K562 (cell line): Measurements from ENCODE around the gene KCNA1. TPM values are rescaled to one million over a fixed set of nuclear protein-coding genes. Genes with fewer than 3 reads are reported as not detected.

Source experiments
- ARHGAP35 ChIP-seq: fragments of 450-650 bp; IDR thresholded peaks from 2 replicates; pipeline ENCODE4 v1.6.1; 2018; ENCODE audit not compliant: partially characterized antibody
- C11orf30 ChIP-seq: fragments of 450-650 bp; IDR thresholded peaks from 2 replicates; pipeline ENCODE4 v1.6.1; 2016; ENCODE audit warnings: low read depth, mild to moderate bottlenecking
- DNMT1 ChIP-seq: fragments of 450-650 bp; IDR thresholded peaks from 2 replicates; pipeline ENCODE4 v1.6.1; 2016; ENCODE audit warnings: antibody characterized with exemption, mild to moderate bottlenecking
- FOXA1 ChIP-seq: fragments of 450-650 bp; IDR thresholded peaks from 2 replicates; pipeline ENCODE4 v1.6.1; 2016; ENCODE audit warnings: mild to moderate bottlenecking, borderline replicate concordance
- HDAC6 ChIP-seq: IDR thresholded peaks from 2 replicates; pipeline ENCODE4 v1.6.1; 2012; ENCODE audit warnings: low read depth, mild to moderate bottlenecking, control low read depth, inconsistent platforms, low read length, moderate library complexity
- PHF8 ChIP-seq: fragments of 200-600 bp; sonication (generic); IDR thresholded peaks from 2 replicates; pipeline ENCODE4 v1.6.1; 2012; ENCODE audit warnings: mixed run types, mild to moderate bottlenecking, inconsistent platforms, low read length, moderate library complexity, borderline replicate concordance
- RFX7 ChIP-seq: fragments of 250-450 bp; sonication (Bioruptor Pico); IDR thresholded peaks from 2 replicates; pipeline ENCODE4 v1.5.1; 2021; ENCODE audit warnings: mild to moderate bottlenecking
- THAP7 ChIP-seq: fragments of 250-450 bp; sonication (Bioruptor Pico); IDR thresholded peaks from 2 replicates; pipeline ENCODE4 v1.5.0; 2021
- ZNF239 ChIP-seq: fragments of 250-450 bp; sonication (Bioruptor Pico); IDR thresholded peaks from 2 replicates; pipeline ENCODE4 v1.4.0; 2020; ENCODE audit warnings: mild to moderate bottlenecking
- polyA plus RNA-seq, 8 experiments: library from polyadenylated mRNA; depleted of rRNA in 4 of 8; stranded (reverse) in 5 of 8; unstranded in 3 of 8; fragments of >200 nt; fragmentation: Nextera tagmentation in 2 of 8; fragmentation: Illumina TruSeq in 1 of 8; extraction: Ambion mirVana in 2 of 8; extraction: Trizol in 1 of 8; gene quantifications; 2 replicates each; pipeline versions ENCODE4 v1.2.1 to v1.2.3, GENCODE V29; 2011 to 2014; ENCODE audit warnings: inconsistent platforms in 1 of 8, missing spikeins in 1 of 8
- total RNA-seq, 7 experiments: library from RNA; depleted of rRNA in 6 of 7; stranded (reverse); fragments of >200 nt in 6 of 7; fragmentation: Illumina TruSeq in 2 of 7; extraction: Trizol in 2 of 7; gene quantifications; 2 replicates each; pipeline versions ENCODE4 v1.2.1 to v1.2.3, GENCODE V29; 2011 to 2021; ENCODE audit warnings: low replicate concordance in 1 of 7
- TF ChIP-seq, protein P1 (sequence below): sonication (generic); formaldehyde crosslinking; IDR thresholded peaks from 2 replicates; pipeline ENCODE4 v1.8.0; 2023; ENCODE audit warnings: missing genetic modification reagents, mild to moderate bottlenecking, borderline replicate concordance
- TF ChIP-seq, protein P2 (sequence below): fragments of 250-450 bp; sonication (Bioruptor Pico); IDR thresholded peaks from 2 replicates; pipeline ENCODE4 v1.5.0; 2022; ENCODE audit warnings: mild to moderate bottlenecking

Gene KCNA1
- total and polyA plus RNA-seq, 9 of the 15 experiments (the other 6 are each of a cell fraction or from before 2014, with no cell fraction given) = not detected

DNA sequence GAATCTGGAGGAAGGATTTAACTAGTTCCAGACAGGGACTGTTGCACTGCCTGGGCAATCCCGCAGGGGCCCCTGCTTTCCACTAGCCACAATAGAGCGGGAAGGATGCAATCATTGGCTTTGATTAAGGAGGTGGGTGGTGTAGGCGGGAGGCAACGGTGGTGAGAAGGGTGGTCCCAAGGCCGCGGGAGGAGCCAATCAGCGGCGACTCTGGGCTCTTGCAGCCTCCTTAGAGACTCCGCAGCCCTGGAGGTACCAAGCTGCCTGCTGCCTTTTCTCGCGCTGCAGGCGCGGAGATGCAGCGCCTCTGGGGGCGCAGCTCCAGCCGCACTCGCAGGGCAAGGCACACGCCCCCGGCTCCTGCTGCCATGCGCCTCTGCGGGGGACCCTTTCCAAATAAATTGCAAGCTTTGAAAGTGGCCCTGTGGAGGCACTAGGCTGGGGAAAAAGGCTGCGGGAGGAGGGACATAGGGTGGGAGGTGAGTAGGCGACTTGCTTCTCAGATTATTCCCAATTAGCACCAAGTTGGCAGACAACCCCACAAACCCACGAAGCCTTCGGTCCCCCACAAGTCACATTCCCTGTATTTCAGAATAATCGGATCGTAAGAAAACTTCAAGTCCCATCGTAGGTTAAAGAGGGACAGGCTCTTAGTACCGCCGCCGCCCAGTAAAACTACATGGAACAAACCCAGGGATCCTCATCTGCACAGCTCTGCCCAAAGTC is 858 bp upstream of the KCNA1 start (continued):
- TF ChIP-seq, protein P1, sequence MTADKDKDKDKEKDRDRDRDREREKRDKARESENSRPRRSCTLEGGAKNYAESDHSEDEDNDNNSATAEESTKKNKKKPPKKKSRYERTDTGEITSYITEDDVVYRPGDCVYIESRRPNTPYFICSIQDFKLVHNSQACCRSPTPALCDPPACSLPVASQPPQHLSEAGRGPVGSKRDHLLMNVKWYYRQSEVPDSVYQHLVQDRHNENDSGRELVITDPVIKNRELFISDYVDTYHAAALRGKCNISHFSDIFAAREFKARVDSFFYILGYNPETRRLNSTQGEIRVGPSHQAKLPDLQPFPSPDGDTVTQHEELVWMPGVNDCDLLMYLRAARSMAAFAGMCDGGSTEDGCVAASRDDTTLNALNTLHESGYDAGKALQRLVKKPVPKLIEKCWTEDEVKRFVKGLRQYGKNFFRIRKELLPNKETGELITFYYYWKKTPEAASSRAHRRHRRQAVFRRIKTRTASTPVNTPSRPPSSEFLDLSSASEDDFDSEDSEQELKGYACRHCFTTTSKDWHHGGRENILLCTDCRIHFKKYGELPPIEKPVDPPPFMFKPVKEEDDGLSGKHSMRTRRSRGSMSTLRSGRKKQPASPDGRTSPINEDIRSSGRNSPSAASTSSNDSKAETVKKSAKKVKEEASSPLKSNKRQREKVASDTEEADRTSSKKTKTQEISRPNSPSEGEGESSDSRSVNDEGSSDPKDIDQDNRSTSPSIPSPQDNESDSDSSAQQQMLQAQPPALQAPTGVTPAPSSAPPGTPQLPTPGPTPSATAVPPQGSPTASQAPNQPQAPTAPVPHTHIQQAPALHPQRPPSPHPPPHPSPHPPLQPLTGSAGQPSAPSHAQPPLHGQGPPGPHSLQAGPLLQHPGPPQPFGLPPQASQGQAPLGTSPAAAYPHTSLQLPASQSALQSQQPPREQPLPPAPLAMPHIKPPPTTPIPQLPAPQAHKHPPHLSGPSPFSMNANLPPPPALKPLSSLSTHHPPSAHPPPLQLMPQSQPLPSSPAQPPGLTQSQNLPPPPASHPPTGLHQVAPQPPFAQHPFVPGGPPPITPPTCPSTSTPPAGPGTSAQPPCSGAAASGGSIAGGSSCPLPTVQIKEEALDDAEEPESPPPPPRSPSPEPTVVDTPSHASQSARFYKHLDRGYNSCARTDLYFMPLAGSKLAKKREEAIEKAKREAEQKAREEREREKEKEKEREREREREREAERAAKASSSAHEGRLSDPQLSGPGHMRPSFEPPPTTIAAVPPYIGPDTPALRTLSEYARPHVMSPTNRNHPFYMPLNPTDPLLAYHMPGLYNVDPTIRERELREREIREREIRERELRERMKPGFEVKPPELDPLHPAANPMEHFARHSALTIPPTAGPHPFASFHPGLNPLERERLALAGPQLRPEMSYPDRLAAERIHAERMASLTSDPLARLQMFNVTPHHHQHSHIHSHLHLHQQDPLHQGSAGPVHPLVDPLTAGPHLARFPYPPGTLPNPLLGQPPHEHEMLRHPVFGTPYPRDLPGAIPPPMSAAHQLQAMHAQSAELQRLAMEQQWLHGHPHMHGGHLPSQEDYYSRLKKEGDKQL (CRISPR knock-in tag) = no peak
- no peak for TF ChIP-seq FOXA1
- TF ChIP-seq DNMT1 = no peak
- no peak for TF ChIP-seq ZNF239
- no peak for TF ChIP-seq C11orf30
- TF ChIP-seq THAP7 (CRISPR knock-in tag) = no peak
- TF ChIP-seq PHF8 = no peak
- TF ChIP-seq, protein P2, sequence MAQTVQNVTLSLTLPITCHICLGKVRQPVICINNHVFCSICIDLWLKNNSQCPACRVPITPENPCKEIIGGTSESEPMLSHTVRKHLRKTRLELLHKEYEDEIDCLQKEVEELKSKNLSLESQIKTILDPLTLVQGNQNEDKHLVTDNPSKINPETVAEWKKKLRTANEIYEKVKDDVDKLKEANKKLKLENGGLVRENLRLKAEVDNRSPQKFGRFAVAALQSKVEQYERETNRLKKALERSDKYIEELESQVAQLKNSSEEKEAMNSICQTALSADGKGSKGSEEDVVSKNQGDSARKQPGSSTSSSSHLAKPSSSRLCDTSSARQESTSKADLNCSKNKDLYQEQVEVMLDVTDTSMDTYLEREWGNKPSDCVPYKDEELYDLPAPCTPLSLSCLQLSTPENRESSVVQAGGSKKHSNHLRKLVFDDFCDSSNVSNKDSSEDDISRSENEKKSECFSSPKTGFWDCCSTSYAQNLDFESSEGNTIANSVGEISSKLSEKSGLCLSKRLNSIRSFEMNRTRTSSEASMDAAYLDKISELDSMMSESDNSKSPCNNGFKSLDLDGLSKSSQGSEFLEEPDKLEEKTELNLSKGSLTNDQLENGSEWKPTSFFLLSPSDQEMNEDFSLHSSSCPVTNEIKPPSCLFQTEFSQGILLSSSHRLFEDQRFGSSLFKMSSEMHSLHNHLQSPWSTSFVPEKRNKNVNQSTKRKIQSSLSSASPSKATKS = no peak
- TF ChIP-seq RFX7 (CRISPR knock-in tag) = no peak
- TF ChIP-seq HDAC6 = no peak
- no peak for TF ChIP-seq ARHGAP35
